Liver (tissue), 3 donors: ENCODE measurements around the gene BATF3.

Experiments
- CTCF ChIP-seq: fragments of 150-350 bp; IDR thresholded peaks from 2 replicates; pipeline ENCODE4 v1.5.1; 2017; ENCODE audit warnings: improper control_type of control experiment, low read depth, low read length; ENCODE audit not compliant: missing input control
- FOXA2 ChIP-seq: IDR thresholded peaks from 2 replicates; pipeline ENCODE4 v1.6.1; 2016; ENCODE audit warnings: antibody characterized with exemption
- GABPA ChIP-seq, 2 donors: IDR thresholded peaks in 1 of 2; conservative IDR thresholded peaks in 1 of 2; 2 replicates each; pipeline ENCODE4 v1.6.1; 2016; ENCODE audit warnings: antibody characterized with exemption in 2 of 2, mild to moderate bottlenecking in 1 of 2, moderate library complexity in 1 of 2
- JUND ChIP-seq, 2 donors: IDR thresholded peaks; 2 replicates each; pipeline ENCODE4 v1.6.1; 2016; ENCODE audit warnings: antibody characterized with exemption in 2 of 2
- MAX ChIP-seq: IDR thresholded peaks from 2 replicates; pipeline ENCODE4 v1.6.1; 2016; ENCODE audit warnings: antibody characterized with exemption
- RAD21 ChIP-seq, 2 donors: IDR thresholded peaks; 2 replicates each; pipeline ENCODE4 v1.6.1; 2016; ENCODE audit warnings: antibody characterized with exemption in 2 of 2, mild to moderate bottlenecking in 2 of 2
- REST ChIP-seq: IDR thresholded peaks from 2 replicates; pipeline ENCODE4 v1.6.1; 2016; ENCODE audit warnings: antibody characterized with exemption, mild to moderate bottlenecking
- RXRA ChIP-seq, 2 donors: IDR thresholded peaks; 2 replicates each; pipeline ENCODE4 v1.6.1; 2017 to 2018; ENCODE audit warnings: antibody characterized with exemption in 2 of 2, mild to moderate bottlenecking in 1 of 2
- SP1 ChIP-seq: IDR thresholded peaks from 2 replicates; pipeline ENCODE4 v1.6.1; 2018; ENCODE audit warnings: antibody characterized with exemption, mild to moderate bottlenecking
- TAF1 ChIP-seq: conservative IDR thresholded peaks from 2 replicates; pipeline ENCODE4 v1.6.1; 2016; ENCODE audit warnings: antibody characterized with exemption, mild to moderate bottlenecking
- ZBTB33 ChIP-seq: IDR thresholded peaks from 2 replicates; pipeline ENCODE4 v1.6.1; 2016; ENCODE audit warnings: antibody characterized with exemption
- donor health status: healthy.
- donor health status: healthy.

- TF ChIP-seq REST (no peak), CTCF (no peak), MAX (no peak), RXRA (IDR thresholded peaks at IDR 0.05) (no peak), SP1 (no peak), GABPA (IDR thresholded peaks at IDR 0.05 in 1 of 2, conservative IDR thresholded peaks at IDR 0.05 in 1 of 2) (no peak), ZBTB33 (no peak), TAF1 (no peak), JUND (IDR thresholded peaks at IDR 0.05) (no peak), FOXA2 (no peak), RAD21 (IDR thresholded peaks at IDR 0.05) (no peak)
These were observed 24.8 kb downstream of the BATF3 start for GRCh38 chr1:212674872-212675271.
